GM23338 (cell line): ENCODE measurements around the gene CCSER2. TPM values are rescaled to one million over a fixed set of nuclear protein-coding genes. Genes with fewer than 3 reads are reported as not detected.

Source experiments
- EZH2phosphoT487 ChIP-seq: fragments of 200-600 bp; sonication (generic); IDR thresholded peaks from one replicate; pipeline ENCODE4 v1.8.1; 2018; ENCODE audit warnings: antibody characterized with exemption; ENCODE audit not compliant: unreplicated experiment
- POLR2AphosphoS5 ChIP-seq: IDR thresholded peaks from 2 replicates; pipeline ENCODE4 v1.6.1; 2016; ENCODE audit warnings: antibody characterized with exemption, low read depth
- ZNF331 ChIP-seq: fragments of 250-450 bp; sonication (Bioruptor Pico); IDR thresholded peaks from 2 replicates; pipeline ENCODE4 v1.5.0; 2020; ENCODE audit warnings: low read depth, mild to moderate bottlenecking, moderate library complexity
- polyA plus RNA-seq: library from polyadenylated mRNA; unstranded; fragments of >200 nt; fragmentation: Nextera tagmentation; extraction: Ambion mirVana; gene quantifications from 2 replicates; pipeline ENCODE4 v1.2.1, GENCODE V29; 2016
- total RNA-seq: library from RNA; depleted of rRNA; stranded (reverse); fragments of >200 nt; shearing (Covaris generic); gene quantifications from 2 replicates; pipeline ENCODE4 v1.2.3, GENCODE V29; 2014
- TF ChIP-seq, protein P1 (sequence below): fragments of 250-450 bp; sonication (Bioruptor Pico); IDR thresholded peaks from 2 replicates; pipeline ENCODE4 v1.5.0; 2020; ENCODE audit warnings: mild to moderate bottlenecking, moderate library complexity
- TF ChIP-seq, protein P2 (sequence below): IDR thresholded peaks from one replicate; pipeline ENCODE4 v1.6.1; 2018; ENCODE audit warnings: antibody characterized with exemption; ENCODE audit not compliant: unreplicated experiment
- TF ChIP-seq, protein P3 (sequence below): IDR thresholded peaks from 2 replicates; pipeline ENCODE4 v1.6.1; 2016; ENCODE audit warnings: antibody characterized with exemption

Gene CCSER2
- total and polyA plus RNA-seq, 2 experiments from 2014 or later, result 30.6 to 37.2 TPM

DNA sequence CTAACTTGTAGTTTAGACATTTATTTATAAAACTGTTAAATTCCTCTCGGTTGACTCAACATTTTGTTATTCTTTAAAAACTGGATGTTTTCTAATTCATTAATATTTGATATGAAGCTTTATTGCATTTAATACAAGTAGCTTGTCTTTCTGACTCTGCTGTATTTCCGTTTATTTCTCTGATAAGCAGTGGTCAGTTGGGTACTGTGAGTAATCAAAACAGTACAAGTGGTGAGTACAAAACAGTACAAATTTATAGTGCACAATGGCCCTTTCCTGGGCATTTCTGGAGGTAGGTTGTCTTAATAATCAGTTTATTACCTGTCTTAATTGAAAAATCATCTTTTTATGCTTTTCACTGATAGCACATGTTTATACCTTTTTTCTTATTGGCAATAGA is 182.7 kb downstream of the CCSER2 start (continued):
- TF ChIP-seq, protein P1, sequence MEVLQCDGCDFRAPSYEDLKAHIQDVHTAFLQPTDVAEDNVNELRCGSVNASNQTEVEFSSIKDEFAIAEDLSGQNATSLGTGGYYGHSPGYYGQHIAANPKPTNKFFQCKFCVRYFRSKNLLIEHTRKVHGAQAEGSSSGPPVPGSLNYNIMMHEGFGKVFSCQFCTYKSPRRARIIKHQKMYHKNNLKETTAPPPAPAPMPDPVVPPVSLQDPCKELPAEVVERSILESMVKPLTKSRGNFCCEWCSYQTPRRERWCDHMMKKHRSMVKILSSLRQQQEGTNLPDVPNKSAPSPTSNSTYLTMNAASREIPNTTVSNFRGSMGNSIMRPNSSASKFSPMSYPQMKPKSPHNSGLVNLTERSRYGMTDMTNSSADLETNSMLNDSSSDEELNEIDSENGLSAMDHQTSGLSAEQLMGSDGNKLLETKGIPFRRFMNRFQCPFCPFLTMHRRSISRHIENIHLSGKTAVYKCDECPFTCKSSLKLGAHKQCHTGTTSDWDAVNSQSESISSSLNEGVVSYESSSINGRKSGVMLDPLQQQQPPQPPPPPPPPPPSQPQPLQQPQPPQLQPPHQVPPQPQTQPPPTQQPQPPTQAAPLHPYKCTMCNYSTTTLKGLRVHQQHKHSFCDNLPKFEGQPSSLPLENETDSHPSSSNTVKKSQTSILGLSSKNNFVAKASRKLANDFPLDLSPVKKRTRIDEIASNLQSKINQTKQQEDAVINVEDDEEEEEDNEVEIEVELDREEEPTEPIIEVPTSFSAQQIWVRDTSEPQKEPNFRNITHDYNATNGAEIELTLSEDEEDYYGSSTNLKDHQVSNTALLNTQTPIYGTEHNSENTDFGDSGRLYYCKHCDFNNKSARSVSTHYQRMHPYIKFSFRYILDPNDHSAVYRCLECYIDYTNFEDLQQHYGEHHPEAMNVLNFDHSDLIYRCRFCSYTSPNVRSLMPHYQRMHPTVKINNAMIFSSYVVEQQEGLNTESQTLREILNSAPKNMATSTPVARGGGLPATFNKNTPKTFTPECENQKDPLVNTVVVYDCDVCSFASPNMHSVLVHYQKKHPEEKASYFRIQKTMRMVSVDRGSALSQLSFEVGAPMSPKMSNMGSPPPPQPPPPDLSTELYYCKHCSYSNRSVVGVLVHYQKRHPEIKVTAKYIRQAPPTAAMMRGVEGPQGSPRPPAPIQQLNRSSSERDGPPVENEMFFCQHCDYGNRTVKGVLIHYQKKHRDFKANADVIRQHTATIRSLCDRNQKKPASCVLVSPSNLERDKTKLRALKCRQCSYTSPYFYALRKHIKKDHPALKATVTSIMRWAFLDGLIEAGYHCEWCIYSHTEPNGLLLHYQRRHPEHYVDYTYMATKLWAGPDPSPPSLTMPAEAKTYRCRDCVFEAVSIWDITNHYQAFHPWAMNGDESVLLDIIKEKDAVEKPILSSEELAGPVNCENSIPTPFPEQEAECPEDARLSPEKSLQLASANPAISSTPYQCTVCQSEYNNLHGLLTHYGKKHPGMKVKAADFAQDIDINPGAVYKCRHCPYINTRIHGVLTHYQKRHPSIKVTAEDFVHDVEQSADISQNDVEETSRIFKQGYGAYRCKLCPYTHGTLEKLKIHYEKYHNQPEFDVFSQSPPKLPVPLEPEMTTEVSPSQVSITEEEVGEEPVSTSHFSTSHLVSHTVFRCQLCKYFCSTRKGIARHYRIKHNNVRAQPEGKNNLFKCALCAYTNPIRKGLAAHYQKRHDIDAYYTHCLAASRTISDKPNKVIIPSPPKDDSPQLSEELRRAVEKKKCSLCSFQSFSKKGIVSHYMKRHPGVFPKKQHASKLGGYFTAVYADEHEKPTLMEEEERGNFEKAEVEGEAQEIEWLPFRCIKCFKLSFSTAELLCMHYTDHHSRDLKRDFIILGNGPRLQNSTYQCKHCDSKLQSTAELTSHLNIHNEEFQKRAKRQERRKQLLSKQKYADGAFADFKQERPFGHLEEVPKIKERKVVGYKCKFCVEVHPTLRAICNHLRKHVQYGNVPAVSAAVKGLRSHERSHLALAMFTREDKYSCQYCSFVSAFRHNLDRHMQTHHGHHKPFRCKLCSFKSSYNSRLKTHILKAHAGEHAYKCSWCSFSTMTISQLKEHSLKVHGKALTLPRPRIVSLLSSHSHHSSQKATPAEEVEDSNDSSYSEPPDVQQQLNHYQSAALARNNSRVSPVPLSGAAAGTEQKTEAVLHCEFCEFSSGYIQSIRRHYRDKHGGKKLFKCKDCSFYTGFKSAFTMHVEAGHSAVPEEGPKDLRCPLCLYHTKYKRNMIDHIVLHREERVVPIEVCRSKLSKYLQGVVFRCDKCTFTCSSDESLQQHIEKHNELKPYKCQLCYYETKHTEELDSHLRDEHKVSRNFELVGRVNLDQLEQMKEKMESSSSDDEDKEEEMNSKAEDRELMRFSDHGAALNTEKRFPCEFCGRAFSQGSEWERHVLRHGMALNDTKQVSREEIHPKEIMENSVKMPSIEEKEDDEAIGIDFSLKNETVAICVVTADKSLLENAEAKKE (CRISPR knock-in tag), result no peak
- TF ChIP-seq EZH2phosphoT487, result no peak
- no peak for TF ChIP-seq POLR2AphosphoS5
- TF ChIP-seq, protein P2, sequence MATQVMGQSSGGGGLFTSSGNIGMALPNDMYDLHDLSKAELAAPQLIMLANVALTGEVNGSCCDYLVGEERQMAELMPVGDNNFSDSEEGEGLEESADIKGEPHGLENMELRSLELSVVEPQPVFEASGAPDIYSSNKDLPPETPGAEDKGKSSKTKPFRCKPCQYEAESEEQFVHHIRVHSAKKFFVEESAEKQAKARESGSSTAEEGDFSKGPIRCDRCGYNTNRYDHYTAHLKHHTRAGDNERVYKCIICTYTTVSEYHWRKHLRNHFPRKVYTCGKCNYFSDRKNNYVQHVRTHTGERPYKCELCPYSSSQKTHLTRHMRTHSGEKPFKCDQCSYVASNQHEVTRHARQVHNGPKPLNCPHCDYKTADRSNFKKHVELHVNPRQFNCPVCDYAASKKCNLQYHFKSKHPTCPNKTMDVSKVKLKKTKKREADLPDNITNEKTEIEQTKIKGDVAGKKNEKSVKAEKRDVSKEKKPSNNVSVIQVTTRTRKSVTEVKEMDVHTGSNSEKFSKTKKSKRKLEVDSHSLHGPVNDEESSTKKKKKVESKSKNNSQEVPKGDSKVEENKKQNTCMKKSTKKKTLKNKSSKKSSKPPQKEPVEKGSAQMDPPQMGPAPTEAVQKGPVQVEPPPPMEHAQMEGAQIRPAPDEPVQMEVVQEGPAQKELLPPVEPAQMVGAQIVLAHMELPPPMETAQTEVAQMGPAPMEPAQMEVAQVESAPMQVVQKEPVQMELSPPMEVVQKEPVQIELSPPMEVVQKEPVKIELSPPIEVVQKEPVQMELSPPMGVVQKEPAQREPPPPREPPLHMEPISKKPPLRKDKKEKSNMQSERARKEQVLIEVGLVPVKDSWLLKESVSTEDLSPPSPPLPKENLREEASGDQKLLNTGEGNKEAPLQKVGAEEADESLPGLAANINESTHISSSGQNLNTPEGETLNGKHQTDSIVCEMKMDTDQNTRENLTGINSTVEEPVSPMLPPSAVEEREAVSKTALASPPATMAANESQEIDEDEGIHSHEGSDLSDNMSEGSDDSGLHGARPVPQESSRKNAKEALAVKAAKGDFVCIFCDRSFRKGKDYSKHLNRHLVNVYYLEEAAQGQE, result no peak
- no peak for TF ChIP-seq ZNF331
- TF ChIP-seq, protein P3, sequence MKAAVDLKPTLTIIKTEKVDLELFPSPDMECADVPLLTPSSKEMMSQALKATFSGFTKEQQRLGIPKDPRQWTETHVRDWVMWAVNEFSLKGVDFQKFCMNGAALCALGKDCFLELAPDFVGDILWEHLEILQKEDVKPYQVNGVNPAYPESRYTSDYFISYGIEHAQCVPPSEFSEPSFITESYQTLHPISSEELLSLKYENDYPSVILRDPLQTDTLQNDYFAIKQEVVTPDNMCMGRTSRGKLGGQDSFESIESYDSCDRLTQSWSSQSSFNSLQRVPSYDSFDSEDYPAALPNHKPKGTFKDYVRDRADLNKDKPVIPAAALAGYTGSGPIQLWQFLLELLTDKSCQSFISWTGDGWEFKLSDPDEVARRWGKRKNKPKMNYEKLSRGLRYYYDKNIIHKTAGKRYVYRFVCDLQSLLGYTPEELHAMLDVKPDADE, result no peak
